Natural killer cell (primary cell): ENCODE data around the gene PSMC4. TPM values are rescaled to one million over a fixed set of nuclear protein-coding genes. Genes with fewer than 3 reads are reported as not detected.

Source experiments
- ATAC-seq, 3 donors: fragments of 150-1000 bp in 2 of 3; fragments of 200-7000 bp in 1 of 3; cut with Tn5 transposase; 1 replicate in 1 of 3; 2 replicates in 2 of 3; pipeline ENCODE4 v1.10.0; 2021; ENCODE audit warnings: mild to moderate bottlenecking in 2 of 3, moderate library complexity in 2 of 3
- DNase-seq, 2 donors: peaks; one replicate each; pipeline versions ENCODE4 v3.0.0 to v3.0.0-alpha.2; 2013 to 2021; ENCODE audit warnings: mixed read lengths in 1 of 2
- H3K27ac ChIP-seq: one replicate; pipeline ENCODE4 v1.5.1; 2013; ENCODE audit warnings: mild to moderate bottlenecking, low read length
- H3K27me3 ChIP-seq: one replicate; pipeline ENCODE4 v1.6.1; 2013; ENCODE audit warnings: low read length; ENCODE audit not compliant: control insufficient read depth, insufficient read depth
- H3K36me3 ChIP-seq: one replicate; pipeline ENCODE4 v1.6.1; 2013; ENCODE audit warnings: low read length; ENCODE audit not compliant: control insufficient read depth, insufficient read depth
- H3K4me1 ChIP-seq: one replicate; pipeline ENCODE4 v1.6.1; 2013; ENCODE audit warnings: low read length; ENCODE audit not compliant: control insufficient read depth, insufficient read depth
- H3K4me3 ChIP-seq: one replicate; pipeline ENCODE4 v1.5.1; 2013; ENCODE audit warnings: low read length
- H3K9me3 ChIP-seq: one replicate; pipeline ENCODE4 v1.6.1; 2013; ENCODE audit warnings: low read length; ENCODE audit not compliant: control insufficient read depth, insufficient read depth
- H3K27ac Mint-ChIP-seq, 2 donors: one replicate each; pipeline ENCODE4 v1.8.0; 2022; ENCODE audit warnings: mild to moderate bottlenecking in 2 of 2, mixed read lengths in 2 of 2, moderate library complexity in 1 of 2
- H3K27me3 Mint-ChIP-seq, 2 donors: one replicate each; pipeline ENCODE4 v1.8.0; 2022; ENCODE audit warnings: low read depth in 2 of 2, mixed read lengths in 2 of 2
- H3K36me3 Mint-ChIP-seq: one replicate; pipeline ENCODE4 v1.8.0; 2022; ENCODE audit warnings: mixed read lengths
- H3K4me1 Mint-ChIP-seq, 2 donors: one replicate each; pipeline ENCODE4 v1.8.0; 2022; ENCODE audit warnings: mixed read lengths in 2 of 2
- H3K4me3 Mint-ChIP-seq: one replicate; pipeline ENCODE4 v1.8.0; 2022; ENCODE audit warnings: mild to moderate bottlenecking, moderate library complexity, mixed read lengths
- H3K9me3 Mint-ChIP-seq, 2 donors: one replicate each; pipeline ENCODE4 v1.8.0; 2022; ENCODE audit warnings: mixed read lengths in 2 of 2
- CTCF ChIP-seq: fragments of 200-600 bp; IDR thresholded peaks from one replicate; pipeline ENCODE4 v1.8.0; 2022; ENCODE audit warnings: antibody characterized with exemption
- WGBS: methylation state at CpG from one replicate; pipeline ENCODE4 v1.1.7; 2013; ENCODE audit warnings: missing lambda C conversion rate; ENCODE audit not compliant: insufficient coverage; 5-methylcytosine and 5-hydroxymethylcytosine counted together
- intact Hi-C: fragments of 100-400 bp; cut with micrococcal nuclease; formaldehyde crosslinking; loops from one replicate; pipeline ENCODE4 v1.14.2; 2022
- total RNA-seq, 4 donors: library from RNA; stranded (reverse); fragments of 120-200 nt in 1 of 4; gene quantifications; one replicate each; pipeline versions ENCODE4 v1.2.3 to v1.2.4, GENCODE V29; 2013 to 2022

PSMC4 gene
- total RNA-seq, 3 donors from 2014 or later (not counting 1 experiment from before 2014, with no cell fraction given): 84.9 to 116 (median 101) TPM

GRCh38 chr19:39996811-39997637 is 26.1 kb downstream of the PSMC4 start, which contains the start of gene ZNF546:
ZNF546 (plus strand) TSS chr19:39997060; CDS start chr19:39998327, 1,267 bp downstream.
- Histone ChIP-seq H3K9me3 (peaks cover 7% of the 10 kb centered on the region), H3K4me1 (peaks cover 21% of the 10 kb centered on the region), H3K27me3 (no peaks in the 10 kb centered on the region), H3K4me3 (peak within 1 kb of the TSS; percentile 83), H3K36me3 (no peaks in the 10 kb centered on the region), H3K27ac (peak within 1 kb of the TSS; percentile 86)
- no peaks in the 10 kb centered on the region for H3K27me3 Mint-ChIP-seq
- peak within 1 kb of the TSS; percentile 88 to 91 for H3K27ac Mint-ChIP-seq
- H3K4me3 Mint-ChIP-seq: peak within 1 kb of the TSS; percentile 91
- H3K36me3 Mint-ChIP-seq: no peaks in the 10 kb centered on the region
- peak; percentile 78 to 94 for DNase-seq
- no peaks in the 10 kb centered on the region for H3K9me3 Mint-ChIP-seq
- peak; percentile 84 to 94 (median 89) for ATAC-seq
- 5% methylated on average over 53 of the region's 53 CpGs for WGBS
- intact Hi-C loops: loop anchor here (1.0 to 5.0 kb wide), 4 partner anchors 26 to 470 kb away; partner anchors contain the start of genes BLVRB, PSMC4, SPTBN4 and ZNF780A
- peaks cover 29 to 30% of the 10 kb centered on the region in 2 donors for H3K4me1 Mint-ChIP-seq
- no peak for TF ChIP-seq CTCF

- DNase-seq: peak in 1 of 2 donors; percentile 46
- intact Hi-C loops: loop anchor here (2.0 to 5.0 kb wide), 2 partner anchors 57 to 470 kb away; partner anchors contain the start of genes BLVRB and SPTBN4
- H3K36me3 ChIP-seq: no peaks in the 10 kb centered on the region
- no peak for TF ChIP-seq CTCF
- 69% methylated on average over 3 of the region's 5 CpGs for WGBS
- Mint-ChIP-seq H3K4me1 (peaks cover 25% of the 10 kb centered on the region in 2 donors), H3K27me3 (no peaks in the 10 kb centered on the region), H3K36me3 (no peaks in the 10 kb centered on the region), H3K4me3 (peak overlapping the region; percentile 91), H3K9me3 (no peaks in the 10 kb centered on the region), H3K27ac (peak overlapping the region; percentile 88 to 91)
- peak overlapping the region; percentile 86 for H3K27ac ChIP-seq
- H3K4me3 ChIP-seq: peak overlapping the region; percentile 83
- H3K27me3 ChIP-seq: no peaks in the 10 kb centered on the region
- H3K9me3 ChIP-seq: peaks cover 7% of the 10 kb centered on the region
- peaks cover 21% of the 10 kb centered on the region for H3K4me1 ChIP-seq
- ATAC-seq: peak in 1 of 3 donors; percentile 24
Observed at GRCh38 chr19:39997638-39998216, 26.8 kb downstream of the PSMC4 start.

GRCh38 chr19:39998501-39998900 is 27.5 kb downstream of the PSMC4 start:
- Histone ChIP-seq H3K27ac (no peak overlapping the region), H3K4me1 (peaks cover 21% of the 10 kb centered on the region), H3K36me3 (no peaks in the 10 kb centered on the region), H3K9me3 (peaks cover 6% of the 10 kb centered on the region), H3K4me3 (no peak overlapping the region), H3K27me3 (no peaks in the 10 kb centered on the region)
- H3K27me3 Mint-ChIP-seq: no peaks in the 10 kb centered on the region
- no peaks in the 10 kb centered on the region for H3K9me3 Mint-ChIP-seq
- intact Hi-C loops: loop anchor here (5.0 kb wide), 1 partner anchor 469 kb away; the partner anchor contains the start of genes BLVRB and SPTBN4
- H3K4me3 Mint-ChIP-seq: peak overlapping the region; percentile 91
- peak overlapping the region in 1 of 2 donors; percentile 88 for H3K27ac Mint-ChIP-seq
- no peak for DNase-seq
- peaks cover 25% of the 10 kb centered on the region in 2 donors for H3K4me1 Mint-ChIP-seq
- 100% methylated on average over 4 of the region's 4 CpGs for WGBS
- ATAC-seq: no peak
- H3K36me3 Mint-ChIP-seq: no peaks in the 10 kb centered on the region
- no peak for TF ChIP-seq CTCF
